ENCODE results near the gene PIEZO1. TPM values are rescaled to one million over a fixed set of nuclear protein-coding genes. Genes with fewer than 3 reads are reported as not detected.

Gene PIEZO1
- total and polyA plus RNA-seq, 9 of the 15 experiments (the other 6 are each of a cell fraction or from before 2014, with no cell fraction given): 3.6 to 432 (median 131) TPM

GRCh38 chr16:88692861-88693260, 92.2 kb downstream of the PIEZO1 start:
- ATAC-seq (no peak), FAIRE-seq (no peak), DNase-seq (ENCODE audit: extremely low read depth in 1 of 4, low spot score in 3 of 4) (no peak)
- Histone ChIP-seq H4K20me1 (replicated peaks; ENCODE audit: control insufficient read depth, insufficient read depth, low read length) (no peaks in the 10 kb centered on the region), H3K79me2 (ENCODE audit: control insufficient read depth, insufficient read depth, low read length) (no peaks in the 10 kb centered on the region), H3K9ac (ENCODE audit: insufficient read depth in 1 of 2, low read depth in 2 of 2, low read length in 2 of 2) (no peak overlapping the region), H3K9me3 (replicated peaks; ENCODE audit: control insufficient read depth, insufficient read depth, low read depth, low read length) (no peaks in the 10 kb centered on the region), H2AFZ (ENCODE audit: low read depth, low read length) (no peak overlapping the region), H3K4me3 (no peak overlapping the region), H3K9me1 (ENCODE audit: control insufficient read depth, insufficient read depth, low read length) (no peaks in the 10 kb centered on the region), H3K27me3 (ENCODE audit: control insufficient read depth in 2 of 2, insufficient read depth in 2 of 2, low read length in 2 of 2) (no peaks in the 10 kb centered on the region), H3K4me2 (ENCODE audit: insufficient read depth, low read length) (no peak overlapping the region), H3K4me1 (replicated peaks in 1 of 2; ENCODE audit: control insufficient read depth in 2 of 2, insufficient read depth in 2 of 2, low read length in 2 of 2) (peaks cover 25 to 85% of the 10 kb centered on the region in 2 experiments), H3K27ac (ENCODE audit: extremely low read depth, low read depth, low read length) (no peak overlapping the region), H3K36me3 (ENCODE audit: control insufficient read depth, insufficient read depth, low read length) (peaks cover 19% of the 10 kb centered on the region; the same call in 1 of the 3 replicates)
- BruUV-seq (replicated peaks): no TSS peak
- WGBS (ENCODE audit: insufficient coverage, low coverage, missing lambda C conversion rate): 88% methylated on average over 10 of the region's 10 CpGs
- intact Hi-C loops (cut with micrococcal nuclease) (no loop called here), in situ Hi-C loops (cut with MboI) (no loop called here)
- POLR2A ChIA-PET: interaction anchor here (1.0 to 1.4 kb wide), 3 partner anchors 8 to 15 kb away, joined by 3 to 4 read pairs (median 3); no protein-coding TSS in a partner anchor
- no peak for TF ChIP-seq ZNF431 (CRISPR knock-in tag; IDR thresholded peaks at IDR 0.05)
- TF ChIP-seq TFAP4 (CRISPR knock-in tag; IDR thresholded peaks at IDR 0.05; ENCODE audit: borderline replicate concordance): no peak
- TF ChIP-seq SNIP1 (IDR thresholded peaks at IDR 0.05; ENCODE audit: low read depth): no peak
- no peak for TF ChIP-seq ELK3 (CRISPR knock-in tag; IDR thresholded peaks at IDR 0.05)
- TF ChIP-seq CREBBP (IDR thresholded peaks at IDR 0.05; ENCODE audit: low read depth, low read length): no peak
- no peak for TF ChIP-seq ZHX1 (conservative IDR thresholded peaks at IDR 0.05; ENCODE audit: low read length)
- TF ChIP-seq ZNF766 (CRISPR knock-in tag; conservative IDR thresholded peaks at IDR 0.05): no peak
- no peak for TF ChIP-seq ZNF324 (CRISPR knock-in tag; IDR thresholded peaks at IDR 0.05)
- TF ChIP-seq ILK (tag; IDR thresholded peaks at IDR 0.05; ENCODE audit: borderline replicate concordance, low read depth): no peak
- CTCF ChIA-PET (ENCODE audit: low intra/inter-chr PET ratio): no interaction called here
